Measurements from ENCODE around the gene DNAH11.
"Not testable (repeated sequence)": the region's sequence is repeated elsewhere in the genome, so short reads cannot be mapped to it uniquely, and the experiment has no call there.

DNAH11 gene

DNA sequence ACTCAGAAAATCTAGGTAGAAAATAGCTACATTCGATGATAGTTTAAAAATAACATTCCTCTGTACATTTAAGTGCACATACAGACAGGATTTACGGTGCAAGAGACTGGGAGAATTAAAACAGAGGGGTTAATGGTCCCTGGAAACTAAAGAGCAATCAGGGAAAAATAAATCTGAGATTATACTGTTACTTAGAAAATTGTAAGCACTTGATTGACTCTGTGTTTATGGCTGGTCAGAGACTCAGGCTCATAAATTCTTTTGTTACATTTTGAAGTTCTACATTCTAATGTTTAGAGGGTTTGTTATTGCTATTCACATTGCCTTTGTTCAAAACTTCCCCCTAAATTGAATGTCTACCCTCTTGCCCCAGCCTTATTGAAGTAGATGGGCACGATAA lies 348.5 kb downstream of the DNAH11 start:
- FAIRE-seq: no peak

DNA sequence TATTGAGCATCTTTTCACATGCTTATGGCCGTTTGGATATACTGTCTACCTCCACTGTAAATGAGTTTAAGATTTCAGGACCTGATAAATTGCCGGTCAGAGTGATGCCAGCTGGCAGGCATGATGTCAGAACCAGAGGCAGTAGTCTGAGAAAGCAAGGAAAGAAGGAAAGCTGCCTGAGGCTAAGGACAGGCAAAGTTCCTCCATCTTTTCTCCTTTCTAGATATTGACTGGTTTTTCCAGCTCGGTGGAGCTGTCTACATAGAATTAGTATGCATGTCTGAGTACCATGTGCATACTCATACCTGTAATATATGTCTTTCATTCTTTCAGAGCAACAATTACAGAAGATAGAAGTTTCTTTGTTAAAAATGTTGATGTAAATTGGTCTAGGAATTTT lies 350.6 kb downstream of the DNAH11 start:
- FAIRE-seq: no peak

DNA sequence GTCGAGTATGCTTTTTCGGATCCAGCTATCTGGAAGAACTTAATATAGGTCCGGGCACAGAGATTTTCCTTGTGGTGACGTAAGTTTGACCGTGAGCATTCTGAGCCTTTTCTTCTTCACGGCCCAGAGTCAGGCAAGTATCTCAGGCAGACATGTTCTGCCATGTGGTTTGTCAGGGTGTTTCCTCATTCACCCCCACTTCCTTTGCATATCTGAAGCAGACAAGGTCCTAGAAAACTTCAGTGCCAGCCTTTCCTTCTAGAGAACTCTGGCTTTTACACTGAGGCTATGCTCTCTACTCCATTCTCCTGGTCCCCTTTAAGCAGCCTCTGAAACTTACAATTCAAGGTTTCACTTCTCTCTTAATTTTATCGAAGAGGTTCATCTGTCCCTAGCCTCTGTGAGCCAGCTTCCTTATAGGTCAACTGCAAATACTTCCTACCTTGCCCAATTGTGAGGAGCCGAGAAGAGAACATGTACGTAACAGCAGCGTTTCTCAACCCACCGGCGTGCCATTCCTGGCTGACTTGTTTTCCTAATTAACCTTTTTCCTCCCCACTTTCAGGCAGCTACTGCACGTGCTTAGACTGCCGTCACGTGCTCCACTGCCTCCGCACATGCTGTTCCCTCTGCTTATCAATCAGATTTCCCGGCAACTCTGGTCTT lies 355.6 kb downstream of the DNAH11 start:
- FAIRE-seq: no peak

DNA sequence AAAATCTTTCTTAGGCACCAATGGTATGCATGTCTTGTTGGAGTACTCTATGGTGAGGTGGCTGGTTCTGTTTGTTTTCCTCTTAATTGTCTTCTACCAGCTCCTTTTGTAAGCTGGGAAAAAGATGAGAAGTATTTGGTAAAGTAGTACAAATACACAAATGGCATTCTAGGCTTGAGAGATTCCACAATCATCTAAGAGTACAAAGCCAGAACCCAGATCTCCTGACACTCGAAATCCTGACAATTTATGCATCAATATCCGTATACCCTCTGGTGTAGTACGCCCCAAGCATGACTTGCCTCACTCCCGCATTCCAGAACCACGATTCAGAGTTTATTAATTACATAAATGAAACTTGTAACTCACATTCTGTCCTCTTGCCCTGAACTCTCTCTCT lies 359.4 kb downstream of the DNAH11 start:
- FAIRE-seq: no peak

DNA sequence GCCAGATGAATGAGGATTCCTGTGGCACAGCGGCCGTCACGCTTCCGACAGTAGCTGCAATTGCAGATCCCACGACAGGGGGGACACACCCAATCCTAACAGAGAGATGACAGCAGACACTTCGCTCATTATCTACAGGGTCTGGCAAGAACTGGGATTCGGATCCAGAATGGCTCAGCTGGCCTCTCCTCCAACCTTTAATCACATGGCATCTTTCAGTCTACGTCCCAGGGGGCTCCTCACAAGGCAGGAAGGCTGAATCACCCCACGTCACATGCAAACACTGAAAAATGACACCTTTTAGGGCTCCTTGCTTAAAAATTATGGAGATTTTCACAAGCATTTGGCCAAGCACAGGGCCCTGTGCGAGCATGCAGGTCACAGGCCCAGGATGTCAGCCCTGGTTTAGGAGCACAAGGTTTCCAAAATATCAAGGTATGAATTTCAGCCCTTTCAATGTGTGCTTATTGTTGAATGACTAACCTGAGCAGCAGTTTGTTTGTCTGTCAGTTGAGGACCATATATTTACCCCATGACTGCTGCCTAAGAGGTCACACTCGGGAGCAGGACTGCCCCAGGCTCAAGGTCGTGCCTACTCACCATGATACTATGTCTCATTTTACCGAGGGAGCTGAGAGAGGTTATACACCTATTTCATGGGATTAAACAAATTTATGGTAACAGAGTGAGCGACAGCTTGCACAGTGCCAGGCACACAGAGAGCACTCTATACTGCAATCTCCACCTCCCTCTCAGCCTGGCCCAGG lies 360.4 kb downstream of the DNAH11 start:
- no peak for FAIRE-seq

DNA sequence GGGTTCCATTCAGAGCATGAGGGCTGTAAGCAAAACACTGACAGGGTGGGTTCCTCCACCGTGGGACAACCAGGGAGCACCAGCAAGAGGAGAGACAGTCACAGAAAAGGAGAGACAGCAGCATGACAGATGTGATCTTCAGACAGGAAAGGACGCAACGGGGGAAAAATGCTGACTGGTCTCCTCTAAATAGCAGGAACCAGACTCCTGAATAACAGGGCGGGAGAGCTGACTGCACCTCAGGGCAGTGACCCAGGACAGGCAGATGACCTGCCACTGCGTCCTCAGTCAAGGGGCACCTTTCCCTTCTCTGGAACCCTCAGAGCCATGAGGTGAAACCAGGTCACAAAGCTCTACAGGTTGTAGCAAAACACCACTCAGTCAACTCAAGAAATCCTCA lies 365.9 kb downstream of the DNAH11 start:
- no peak for FAIRE-seq

DNA sequence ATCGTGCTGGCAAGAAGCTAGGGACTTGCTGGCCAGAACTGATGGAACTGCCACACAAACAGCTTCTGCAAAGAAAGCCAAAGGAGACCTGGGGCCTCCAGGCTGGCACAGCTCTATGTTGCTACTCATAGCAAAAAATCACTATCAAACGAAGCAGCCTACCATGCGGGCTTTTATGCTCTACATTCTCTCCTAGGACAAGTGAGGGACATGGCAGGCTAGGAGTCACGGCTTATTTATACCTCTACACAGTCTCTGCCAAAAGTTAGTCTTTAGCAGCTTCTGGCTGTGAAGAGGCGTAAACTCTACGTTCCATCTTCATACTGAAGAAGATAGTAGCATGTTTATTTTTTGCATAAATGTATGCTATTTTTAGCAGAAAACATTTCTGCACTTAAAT lies 367.4 kb downstream of the DNAH11 start:
- no peak for FAIRE-seq

DNA sequence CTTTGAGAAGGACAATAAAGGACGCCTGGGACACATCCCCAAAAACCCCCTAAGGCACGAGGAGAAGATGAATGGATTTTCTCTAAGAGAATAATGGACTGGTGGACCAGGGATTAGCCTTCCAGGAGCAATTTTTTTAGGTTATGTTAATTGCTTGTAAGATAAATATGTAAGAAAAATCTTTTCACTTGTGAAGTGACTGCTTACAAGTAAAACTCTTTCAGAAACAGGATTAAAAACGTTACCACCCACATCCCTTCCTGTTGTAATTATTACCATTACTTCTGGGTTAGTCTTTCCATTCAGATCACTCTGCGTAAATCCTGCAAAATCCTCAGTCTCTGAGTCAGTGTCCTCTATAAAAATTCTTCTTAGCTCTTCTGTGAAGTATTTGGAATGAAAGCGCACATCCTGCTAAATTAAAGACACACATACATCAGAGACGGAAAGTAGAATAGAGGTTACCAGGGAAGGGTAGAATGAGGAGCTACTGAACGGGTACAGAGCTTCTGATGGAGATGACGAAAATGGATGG lies 368.6 kb downstream of the DNAH11 start:
- no peak for FAIRE-seq

DNA sequence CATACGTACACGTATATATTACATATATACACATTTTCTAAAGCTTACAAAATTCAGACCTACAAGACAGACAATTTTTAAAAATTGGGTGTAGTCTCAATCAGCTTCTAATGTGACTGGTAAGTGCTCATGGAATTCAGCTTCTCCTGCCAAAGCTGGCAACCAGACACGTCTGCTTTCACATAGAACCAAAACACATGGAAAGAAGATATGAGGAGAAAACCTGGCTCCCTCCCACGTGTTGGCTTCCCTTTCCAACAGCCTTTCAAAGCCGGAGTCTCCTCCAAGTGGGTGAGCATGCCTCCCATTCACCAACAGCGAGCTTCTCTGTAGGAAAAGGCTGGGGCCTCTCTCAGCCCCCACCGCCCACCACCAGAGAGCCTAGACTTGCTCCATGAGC lies 369.5 kb downstream of the DNAH11 start:
- FAIRE-seq: no peak

DNA sequence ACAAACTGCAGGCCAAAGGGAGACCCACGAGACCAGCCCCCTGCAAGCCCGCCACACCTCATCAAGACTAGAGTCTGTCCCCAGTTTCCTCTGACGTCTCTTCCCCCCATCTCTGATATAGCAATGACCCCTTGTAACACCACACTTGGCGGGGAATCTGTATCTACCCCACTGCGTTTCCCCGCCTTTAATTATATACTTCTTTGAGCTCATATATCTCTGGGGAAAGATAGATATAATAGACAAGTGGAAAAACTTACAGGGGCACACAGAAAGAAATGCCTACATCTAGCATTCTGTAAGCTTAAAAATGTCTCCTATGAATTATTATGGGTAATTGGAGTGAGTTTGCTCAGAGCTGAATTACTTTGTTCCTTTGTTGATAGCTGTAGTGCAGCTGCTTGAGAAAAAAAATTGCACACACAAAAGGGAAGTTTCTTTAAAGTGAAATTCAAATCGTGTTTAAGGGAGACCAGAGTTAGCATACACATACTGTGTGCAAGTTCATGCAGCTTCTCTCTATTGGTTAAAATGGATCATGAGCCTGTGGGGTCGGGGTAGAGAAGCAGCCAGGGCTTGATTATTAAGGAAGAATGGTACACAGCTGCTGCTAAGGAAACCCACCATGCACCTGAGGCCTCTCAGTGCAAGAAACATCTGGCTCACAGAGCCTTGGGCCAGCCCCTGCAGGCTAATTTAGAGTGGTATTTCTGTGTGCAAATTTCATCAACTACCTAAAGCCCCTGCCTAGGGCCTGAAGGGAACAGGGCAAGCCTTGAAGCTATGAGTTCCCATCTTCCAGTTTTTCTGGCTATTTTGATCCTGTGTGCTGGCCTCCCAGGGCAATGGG lies 370.3 kb downstream of the DNAH11 start:
- FAIRE-seq: no peak

DNA sequence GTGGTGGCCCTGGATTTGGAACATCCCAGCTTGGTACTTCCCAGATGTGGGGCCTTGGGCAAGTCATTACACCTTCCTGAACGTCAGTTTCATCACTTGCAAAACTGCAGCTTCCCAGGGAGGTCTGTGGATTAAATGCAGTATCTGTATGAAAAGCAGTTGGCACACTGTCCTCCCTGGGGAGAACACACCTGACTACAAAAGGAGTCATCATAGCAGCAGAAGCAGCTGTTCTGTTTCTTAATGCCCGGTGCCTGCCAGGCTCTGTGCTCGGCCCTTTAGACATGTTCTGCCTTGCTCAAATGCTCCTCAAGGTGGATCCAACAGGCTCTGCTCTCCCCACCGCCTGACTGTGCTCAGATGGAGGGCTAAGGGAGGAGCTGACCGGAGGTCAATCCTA lies 371.8 kb downstream of the DNAH11 start:
- FAIRE-seq: no peak

DNA sequence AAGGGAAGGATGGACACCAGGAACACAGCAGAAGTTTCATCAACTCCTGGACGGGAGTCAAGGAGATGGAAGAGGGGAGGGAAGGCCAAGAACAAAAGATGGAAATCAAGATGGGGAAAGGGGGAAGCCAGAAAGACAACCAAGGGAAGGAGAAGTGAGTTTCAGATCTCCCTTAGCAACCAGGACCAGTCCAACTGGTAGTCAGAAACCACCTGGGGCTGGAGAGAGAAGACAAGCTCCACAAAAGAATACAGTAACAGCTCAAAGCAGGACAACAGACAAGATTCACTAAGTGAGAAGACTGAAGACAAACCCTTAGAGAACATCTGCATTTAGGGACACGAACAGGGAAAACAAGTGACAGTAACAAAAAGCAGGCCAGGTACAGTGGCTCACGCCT lies 372.3 kb downstream of the DNAH11 start:
- no peak for FAIRE-seq

DNA sequence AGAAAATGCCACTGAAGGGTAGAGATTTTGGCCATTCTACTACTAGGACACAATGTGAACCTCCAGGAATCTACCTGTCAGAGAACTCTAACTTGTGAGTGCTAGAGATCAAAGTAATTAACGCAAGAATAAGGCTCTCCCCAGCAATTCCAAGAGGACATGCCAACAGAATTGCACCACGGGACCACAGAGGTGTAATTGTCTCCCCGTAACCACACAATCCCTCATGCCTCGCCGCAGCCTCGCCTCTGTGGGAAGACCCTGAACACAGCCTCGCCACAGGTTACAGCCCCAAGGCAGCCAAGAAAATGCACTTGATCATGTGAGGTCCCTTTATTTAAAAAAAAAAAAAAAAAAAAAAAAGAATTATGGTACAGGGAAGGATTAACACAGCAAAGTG lies 373.3 kb downstream of the DNAH11 start:
- no peak for FAIRE-seq

DNA sequence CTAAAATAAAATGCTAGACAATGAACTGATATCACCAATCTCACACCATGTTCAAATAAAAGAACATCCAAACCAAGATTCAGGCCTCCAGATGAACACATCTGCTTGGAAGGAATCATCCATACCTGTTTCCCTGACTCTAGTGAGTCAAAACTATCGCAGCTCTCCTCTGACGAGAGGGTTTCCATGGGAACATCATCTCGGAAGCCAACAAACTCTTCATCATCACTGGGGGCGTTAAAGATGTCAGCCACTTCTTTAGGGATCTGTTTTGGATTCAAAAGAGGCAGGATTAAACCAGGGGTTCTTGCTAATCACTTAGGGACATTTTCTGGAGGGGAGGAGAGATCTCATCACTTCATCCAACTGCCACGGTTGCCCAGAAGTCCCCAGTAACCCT lies 373.8 kb downstream of the DNAH11 start:
- FAIRE-seq: no peak

DNA sequence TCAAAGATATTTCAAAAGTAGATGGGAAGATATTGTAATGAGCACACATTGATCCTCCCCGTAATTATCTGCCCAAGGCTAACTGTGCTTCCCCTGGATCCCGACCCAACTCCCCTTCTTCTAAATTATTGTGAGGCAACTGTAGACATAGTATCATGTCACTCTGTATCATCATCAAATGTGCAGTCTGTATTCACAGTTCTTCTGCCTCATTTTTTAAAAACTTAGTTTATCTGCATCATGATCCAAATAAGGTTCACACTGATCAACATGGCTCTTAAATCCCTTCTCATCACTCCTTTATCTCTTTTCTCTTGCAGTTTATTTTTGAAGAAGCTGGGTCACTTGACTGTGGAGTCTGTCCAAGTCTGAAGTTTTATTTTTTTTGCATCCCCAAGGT lies 375.4 kb downstream of the DNAH11 start:
- no peak for FAIRE-seq

DNA sequence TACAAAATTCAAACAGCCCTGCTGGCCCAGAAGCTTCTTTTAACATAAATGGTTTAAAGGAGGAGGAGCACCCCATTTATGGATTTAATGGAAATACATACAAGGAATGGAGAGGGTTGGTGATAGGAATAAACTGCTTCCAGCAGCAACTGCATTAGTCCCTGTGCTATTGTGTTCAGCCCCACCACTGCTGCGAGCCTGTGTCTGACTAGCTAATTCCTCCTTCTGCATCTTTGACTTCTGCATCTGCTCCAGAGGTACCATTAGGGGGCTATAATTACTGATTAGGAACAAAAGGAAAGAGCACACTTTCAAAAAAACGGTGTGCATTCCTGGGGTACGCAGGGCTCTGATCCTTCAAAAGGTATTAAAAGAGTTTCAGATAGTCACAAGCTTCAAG lies 378.1 kb downstream of the DNAH11 start:
- FAIRE-seq: no peak

DNA sequence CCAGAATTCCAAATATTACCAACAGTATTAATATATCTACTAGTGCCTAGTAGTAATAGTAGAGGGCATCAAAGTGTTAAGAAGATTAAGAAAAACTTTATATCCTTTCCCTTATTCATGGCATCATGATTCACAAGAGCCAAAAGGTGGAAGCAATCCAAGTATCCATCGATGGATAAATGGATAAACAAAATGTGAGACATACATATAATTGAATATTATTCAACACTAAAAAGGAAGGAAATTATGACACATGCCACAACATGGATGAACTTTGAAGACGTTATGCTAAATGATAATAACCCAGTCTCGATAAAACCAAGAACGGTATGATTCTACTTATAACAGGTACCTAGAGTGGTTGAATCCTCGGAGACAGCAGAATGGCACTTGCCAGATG lies 379.8 kb downstream of the DNAH11 start:
- FAIRE-seq: no peak

DNA sequence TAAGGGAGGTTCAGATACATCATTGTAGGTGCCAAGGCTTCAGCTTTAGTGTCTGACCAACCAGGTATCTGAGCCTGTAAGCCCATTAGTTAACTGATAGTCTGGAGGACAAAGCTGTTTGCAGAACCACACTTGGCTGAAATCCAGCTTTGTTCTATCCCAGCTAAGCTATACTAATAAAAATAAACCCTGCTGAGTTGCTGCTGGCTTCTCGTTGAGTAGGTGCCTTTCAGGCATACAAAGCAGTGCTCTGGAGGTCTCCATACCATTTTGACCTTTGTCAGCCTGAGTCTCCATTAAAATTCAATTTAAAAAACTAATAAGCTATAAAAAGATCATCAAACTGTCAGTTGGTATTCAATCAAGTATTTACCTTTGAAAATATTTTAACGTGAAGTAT lies 380.8 kb downstream of the DNAH11 start:
- FAIRE-seq: no peak

DNA sequence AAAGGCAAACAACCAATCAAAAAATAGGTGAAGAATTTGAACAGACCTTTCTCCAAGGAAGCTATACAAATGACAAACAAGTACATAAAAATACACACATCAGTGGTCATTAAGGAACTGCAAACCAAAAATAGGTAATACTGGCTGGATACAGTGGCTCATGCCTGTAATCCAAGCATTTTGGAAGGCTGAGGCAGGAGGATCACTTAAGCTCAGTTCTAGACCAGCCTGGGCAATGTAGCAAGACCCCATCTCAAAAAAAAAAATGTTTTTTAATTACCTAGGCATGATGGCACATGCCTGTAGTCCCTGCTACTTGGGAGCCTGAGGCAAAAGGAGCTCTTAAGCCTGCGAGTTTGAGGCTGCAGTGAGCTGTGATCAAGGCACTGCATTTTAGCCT lies 383.6 kb downstream of the DNAH11 start:
- no peak for FAIRE-seq

DNA sequence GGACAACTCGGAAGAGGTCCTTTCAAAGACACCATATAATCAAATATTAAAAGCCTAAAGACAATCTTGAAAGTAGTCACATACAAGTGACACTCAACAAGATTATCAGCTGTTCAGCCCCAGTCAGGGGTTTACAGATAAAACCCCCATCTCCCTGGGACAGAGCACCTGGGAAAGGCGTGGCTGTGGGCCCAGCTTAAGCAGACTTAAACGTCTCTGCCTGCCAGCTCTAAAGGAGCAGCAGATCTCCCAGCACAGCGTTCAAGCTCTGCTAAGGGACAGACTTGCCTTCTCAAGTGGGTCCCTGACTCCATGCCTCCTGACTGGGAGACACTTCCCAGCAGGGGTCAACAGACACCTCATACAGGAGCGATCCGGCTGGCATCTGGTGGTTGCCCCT lies 384.9 kb downstream of the DNAH11 start:
- no peak for FAIRE-seq

DNA sequence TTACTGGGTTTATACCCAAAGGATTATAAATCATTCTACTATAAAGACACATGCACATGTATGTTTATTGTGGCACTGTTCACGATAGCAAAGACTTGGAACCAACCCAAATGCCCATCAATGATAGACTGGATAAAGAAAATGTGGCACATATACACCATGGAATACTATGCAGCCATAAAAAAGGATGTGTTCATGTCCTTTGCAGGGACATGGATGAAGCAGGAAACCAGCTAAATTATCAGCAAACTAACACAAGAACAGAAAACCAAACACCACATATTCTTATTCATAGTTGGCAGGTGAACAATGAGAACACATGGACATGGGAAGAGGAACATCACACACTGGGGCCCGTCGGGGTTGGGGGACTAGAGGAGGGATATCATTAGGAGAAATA lies 390.5 kb downstream of the DNAH11 start:
- not testable (repeated sequence) for FAIRE-seq

DNA sequence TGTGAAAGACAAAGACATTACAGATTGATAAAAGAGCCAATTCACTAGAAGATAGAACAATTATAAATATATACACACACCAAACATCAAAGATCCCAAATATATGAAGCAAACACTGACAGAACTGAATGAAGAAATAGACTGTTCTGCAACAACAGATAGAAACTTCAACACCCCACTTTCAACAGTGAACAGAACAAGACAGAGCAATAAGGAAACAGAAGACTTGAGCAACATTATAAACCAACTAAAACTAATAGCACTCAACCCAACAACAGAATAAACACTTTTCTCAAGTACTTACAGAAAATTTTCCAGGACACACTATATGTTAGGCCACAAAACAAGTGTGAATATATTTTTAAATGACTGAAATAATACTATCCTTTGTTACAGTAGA lies 392.0 kb downstream of the DNAH11 start:
- FAIRE-seq: no peak

DNA sequence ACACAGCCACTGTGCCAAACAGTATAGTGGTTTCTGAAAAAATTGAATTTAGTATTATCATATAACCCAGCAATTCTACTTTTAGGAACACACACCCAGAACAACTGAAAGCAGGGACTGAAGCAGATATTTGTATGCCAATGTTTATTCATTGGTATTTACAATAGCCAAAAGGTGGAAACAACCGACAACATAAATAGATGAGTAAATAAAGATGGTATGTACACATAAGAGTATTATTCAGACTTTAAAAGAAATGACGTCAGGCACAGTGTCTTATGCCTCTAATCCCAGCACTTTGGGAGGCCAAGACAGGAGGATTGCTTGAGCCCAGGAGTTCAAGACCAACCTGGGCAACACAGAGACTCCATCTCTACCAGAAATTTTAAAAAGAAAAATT lies 395.6 kb downstream of the DNAH11 start:
- FAIRE-seq: no peak

Measured in colon (tissue), 2 donors.